ENCODE data around the gene TPRA1. TPM values are rescaled to one million over a fixed set of nuclear protein-coding genes. Genes with fewer than 3 reads are reported as not detected.
"Not testable (repeated sequence)": the region's sequence is repeated elsewhere in the genome, so short reads cannot be mapped to it uniquely, and the experiment has no call there.

Gene TPRA1
- total RNA-seq, 1 donor from 2014 or later, result 38.4 TPM

- peaks cover 11% of the 10 kb centered on the region for H3K36me3 ChIP-seq (ENCODE audit: control insufficient read depth, insufficient read depth, low read length)
- FAIRE-seq (peak; percentile 80), DNase-seq (ENCODE audit: low read depth) (no peak)
- TF ChIP-seq CTCF (IDR thresholded peaks at IDR 0.05; ENCODE audit: insufficient read depth, low read length, severe bottlenecking), result no peak
- no peak overlapping the region for H3K4me3 ChIP-seq (ENCODE audit: low read depth, low read length)
- H3K27me3 ChIP-seq (ENCODE audit: control insufficient read depth, insufficient read depth, low read length), result no peaks in the 10 kb centered on the region
Measured at GRCh38 chr3:127606981-127607595, 16.6 kb upstream of the TPRA1 start.

GRCh38 chr3:127606086-127606805 is 15.7 kb upstream of the TPRA1 start:
- peaks cover 11% of the 10 kb centered on the region for H3K36me3 ChIP-seq (ENCODE audit: control insufficient read depth, insufficient read depth, low read length)
- DNase-seq (ENCODE audit: low read depth), result no peak
- no peaks in the 10 kb centered on the region for H3K27me3 ChIP-seq (ENCODE audit: control insufficient read depth, insufficient read depth, low read length)
- TF ChIP-seq CTCF (IDR thresholded peaks at IDR 0.05; ENCODE audit: insufficient read depth, low read length, severe bottlenecking), result no peak
- H3K4me3 ChIP-seq (ENCODE audit: low read depth, low read length), result no peak overlapping the region
- FAIRE-seq, result no peak

GRCh38 chr3:127605547-127605946 is 15.0 kb upstream of the TPRA1 start:
- H3K27me3 ChIP-seq (ENCODE audit: control insufficient read depth, insufficient read depth, low read length); DNase-seq (ENCODE audit: low read depth); H3K4me3 ChIP-seq (ENCODE audit: low read depth, low read length); FAIRE-seq: not testable (repeated sequence)
- peaks cover 11% of the 10 kb centered on the region for H3K36me3 ChIP-seq (ENCODE audit: control insufficient read depth, insufficient read depth, low read length)

GRCh38 chr3:127604546-127605165 is 14.1 kb upstream of the TPRA1 start:
- Histone ChIP-seq H3K4me3 (ENCODE audit: low read depth, low read length) (no peak overlapping the region), H3K27me3 (ENCODE audit: control insufficient read depth, insufficient read depth, low read length) (no peaks in the 10 kb centered on the region), H3K36me3 (ENCODE audit: control insufficient read depth, insufficient read depth, low read length) (peaks cover 11% of the 10 kb centered on the region)
- TF ChIP-seq CTCF (IDR thresholded peaks at IDR 0.05; ENCODE audit: insufficient read depth, low read length, severe bottlenecking), result no peak
- FAIRE-seq (no peak), DNase-seq (ENCODE audit: low read depth) (no peak)

GRCh38 chr3:127604035-127604434 is 13.5 kb upstream of the TPRA1 start:
- Histone ChIP-seq H3K4me3 (ENCODE audit: low read depth, low read length) (no peak overlapping the region), H3K27me3 (ENCODE audit: control insufficient read depth, insufficient read depth, low read length) (no peaks in the 10 kb centered on the region), H3K36me3 (ENCODE audit: control insufficient read depth, insufficient read depth, low read length) (peaks cover 11% of the 10 kb centered on the region)
- no peak for TF ChIP-seq CTCF (IDR thresholded peaks at IDR 0.05; ENCODE audit: insufficient read depth, low read length, severe bottlenecking)
- FAIRE-seq, result no peak
- DNase-seq (ENCODE audit: low read depth), result no peak

GRCh38 chr3:127600749-127601456 is 10.4 kb upstream of the TPRA1 start:
- no peak for DNase-seq (ENCODE audit: low read depth)
- TF ChIP-seq CTCF (IDR thresholded peaks at IDR 0.05; ENCODE audit: insufficient read depth, low read length, severe bottlenecking), result no peak
- no peaks in the 10 kb centered on the region for H3K27me3 ChIP-seq (ENCODE audit: control insufficient read depth, insufficient read depth, low read length)
- peaks cover 2% of the 10 kb centered on the region for H3K36me3 ChIP-seq (ENCODE audit: control insufficient read depth, insufficient read depth, low read length)
- FAIRE-seq, result no peak
- no peak overlapping the region for H3K4me3 ChIP-seq (ENCODE audit: low read depth, low read length)

All from bronchial epithelial cell (primary cell).